B cell (primary cell): ENCODE data around the gene GRIK5. TPM values are rescaled to one million over a fixed set of nuclear protein-coding genes. Genes with fewer than 3 reads are reported as not detected.

ENCODE experiments used
- ATAC-seq: fragments of 200-7000 bp; cut with Tn5 transposase; one replicate; pipeline ENCODE4 v1.10.0; 2021; ENCODE audit warnings: low read depth, mild to moderate bottlenecking, moderate number of reproducible peaks, moderate library complexity
- CTCF ChIA-PET: fragments of 350-600 bp; sonication (Branson Sonifier 250); formaldehyde crosslinking; loops from one replicate; lab custom pipeline; 2021; ENCODE audit warnings: antibody characterized with exemption, inconsistent platforms; lab: Charles Lee
- POLR2A ChIA-PET: fragments of 350-600 bp; sonication (Branson Sonifier 250); formaldehyde crosslinking; loops from one replicate; lab custom pipeline; 2021; ENCODE audit warnings: antibody characterized with exemption; lab: Charles Lee
- DNase-seq: peaks from one replicate; pipeline ENCODE4 v3.0.0; 2013
- H2AFZ ChIP-seq: 2 replicates; pipeline ENCODE4 v1.6.1; 2012; ENCODE audit warnings: mild to moderate bottlenecking, low read depth, low read length; ENCODE audit not compliant: insufficient read depth, poor library complexity, severe bottlenecking
- H3K27ac ChIP-seq, 2 donors: 1 replicate in 1 of 2; 2 replicates in 1 of 2; pipeline ENCODE4 v1.5.1; 2012 to 2013; ENCODE audit warnings: low read length in 2 of 2, mild to moderate bottlenecking in 2 of 2, moderate library complexity in 1 of 2
- H3K27me3 ChIP-seq, 4 experiments: fragments of 200-600 bp in 1 of 4; sonication (generic) in 1 of 4; replicated peaks in 1 of 4; 1 replicate in 2 of 4; 2 replicates in 2 of 4; pipeline versions ENCODE4 v1.6.1 to v1.7.0; 2013 to 2016; ENCODE audit warnings: low read length in 3 of 4, mild to moderate bottlenecking in 2 of 4, mixed read lengths in 1 of 4, moderate library complexity in 1 of 4; ENCODE audit not compliant: insufficient read depth in 4 of 4, control insufficient read depth in 3 of 4; ENCODE audit errors: control extremely low read depth in 1 of 4
- H3K36me3 ChIP-seq, 2 experiments: replicated peaks in 1 of 2; 1 replicate in 1 of 2; 2 replicates in 1 of 2; pipeline versions ENCODE4 v1.6.1 to v1.7.1; 2013; ENCODE audit warnings: low read length in 1 of 2; ENCODE audit not compliant: insufficient read depth in 2 of 2, control insufficient read depth in 1 of 2; ENCODE audit errors: control extremely low read depth in 1 of 2, extremely low read depth in 1 of 2
- H3K4me1 ChIP-seq, 2 donors: fragments of 200-600 bp in 1 of 2; sonication (generic) in 1 of 2; 1 replicate in 1 of 2; 2 replicates in 1 of 2; pipeline versions ENCODE4 v1.5.1 to v1.6.1; 2013 to 2017; ENCODE audit warnings: low read length in 2 of 2; ENCODE audit not compliant: control insufficient read depth in 2 of 2, insufficient read depth in 2 of 2
- H3K4me2 ChIP-seq: replicated peaks from 2 replicates; pipeline ENCODE3; 2012; ENCODE audit warnings: mild to moderate bottlenecking, low read depth, low read length; ENCODE audit not compliant: poor library complexity, severe bottlenecking
- H3K4me3 ChIP-seq, 5 experiments: fragments of 200-600 bp in 1 of 5; sonication (generic) in 1 of 5; 1 replicate in 3 of 5; 2 replicates in 2 of 5; pipeline versions ENCODE4 v1.5.1 to v1.7.0; 2011 to 2016; ENCODE audit warnings: low read length in 4 of 5, mild to moderate bottlenecking in 4 of 5, low read depth in 2 of 5, control low read depth in 1 of 5, moderate library complexity in 1 of 5; ENCODE audit not compliant: insufficient read depth in 1 of 5; ENCODE audit errors: control extremely low read depth in 1 of 5, extremely low read depth in 1 of 5
- H3K79me2 ChIP-seq: fragments of 200-600 bp; sonication (generic); one replicate; pipeline ENCODE4 v1.6.0; 2016; ENCODE audit warnings: low read length; ENCODE audit not compliant: control insufficient read depth, insufficient read depth
- H3K9ac ChIP-seq: fragments of 200-600 bp; sonication (generic); 2 replicates; pipeline ENCODE4 v1.6.1; 2017; ENCODE audit warnings: mild to moderate bottlenecking, low read length, moderate library complexity
- H3K9me3 ChIP-seq, 3 donors: one replicate each; pipeline versions ENCODE4 v1.6.1 to v1.7.1; 2013; ENCODE audit warnings: low read length in 2 of 3; ENCODE audit not compliant: control insufficient read depth in 2 of 3, insufficient read depth in 1 of 3; ENCODE audit errors: control extremely low read depth in 1 of 3
- H4K20me1 ChIP-seq: 2 replicates; pipeline ENCODE4 v1.6.0; 2012; ENCODE audit warnings: mild to moderate bottlenecking, low read length; ENCODE audit not compliant: insufficient read depth, control insufficient read depth, poor library complexity, severe bottlenecking
- H3K27ac Mint-ChIP-seq: one replicate; pipeline ENCODE4 v1.8.0; 2021; ENCODE audit warnings: mixed read lengths
- H3K27me3 Mint-ChIP-seq: one replicate; pipeline ENCODE4 v1.8.0; 2021; ENCODE audit warnings: mixed read lengths
- H3K4me1 Mint-ChIP-seq: one replicate; pipeline ENCODE4 v1.8.0; 2021; ENCODE audit warnings: mixed read lengths
- H3K4me3 Mint-ChIP-seq: one replicate; pipeline ENCODE4 v1.8.0; 2021; ENCODE audit warnings: mixed read lengths
- H3K9me3 Mint-ChIP-seq: one replicate; pipeline ENCODE4 v1.8.0; 2022; ENCODE audit warnings: mixed read lengths; ENCODE audit not compliant: insufficient read depth
- CTCF ChIP-seq: fragments of 200-600 bp; IDR thresholded peaks from one replicate; pipeline ENCODE4 v1.8.0; 2022; ENCODE audit warnings: antibody characterized with exemption, mild to moderate bottlenecking
- EZH2 ChIP-seq: IDR thresholded peaks from 2 replicates; pipeline ENCODE4 v1.6.1; 2012; ENCODE audit warnings: borderline replicate concordance, low read depth, mild to moderate bottlenecking, moderate library complexity, low read length; ENCODE audit not compliant: insufficient read depth, poor library complexity, severe bottlenecking
- WGBS: methylation state at CpG from one replicate; pipeline ENCODE4 v1.1.5; 2013; ENCODE audit warnings: missing lambda C conversion rate; ENCODE audit not compliant: insufficient coverage; 5-methylcytosine and 5-hydroxymethylcytosine counted together
- intact Hi-C: fragments of 100-400 bp; cut with micrococcal nuclease; formaldehyde crosslinking; loops from one replicate; pipeline ENCODE4 v1.10.0; 2022
- polyA plus RNA-seq: library from polyadenylated mRNA; depleted of rRNA; stranded (reverse); fragments of >200 nt; gene quantifications from 2 replicates; pipeline ENCODE4 v1.2.3, GENCODE V29; 2012
- total RNA-seq, 2 donors: library from RNA; stranded (reverse); fragments of 120-200 nt in 1 of 2; gene quantifications; 1 replicate in 1 of 2; 2 replicates in 1 of 2; pipeline versions ENCODE4 v1.2.3 to v1.2.4, GENCODE V29; 2013 to 2022

The GRIK5 gene
- total and polyA plus RNA-seq, 2 donors (not counting 1 experiment from before 2014, with no cell fraction given), result 0.09 to 0.27 TPM

GRCh38 chr19:42097461-42097860 lies 27.5 kb upstream of the GRIK5 start:
- Histone ChIP-seq H3K4me3 (no peak overlapping the region), H3K4me1 (peaks cover 0 to 1% of the 10 kb centered on the region in 2 donors), H3K36me3 (peaks cover 1 to 77% of the 10 kb centered on the region in 2 experiments), H3K79me2 (peaks cover 50% of the 10 kb centered on the region), H3K9me3 (no peaks in the 10 kb centered on the region), H4K20me1 (peaks cover 95% of the 10 kb centered on the region), H2AFZ (no peak overlapping the region), H3K27me3 (no peaks in the 10 kb centered on the region), H3K27ac (no peak overlapping the region), H3K9ac (no peak overlapping the region), H3K4me2 (no peak overlapping the region)
- H3K4me1 Mint-ChIP-seq, result peaks cover 8% of the 10 kb centered on the region
- intact Hi-C loops, result no loop called here
- TF ChIP-seq EZH2, result no peak
- no peak for TF ChIP-seq CTCF
- H3K27me3 Mint-ChIP-seq, result no peaks in the 10 kb centered on the region
- CTCF ChIA-PET, result no interaction called here
- ATAC-seq, result no peak
- H3K27ac Mint-ChIP-seq, result no peak overlapping the region
- WGBS, result 100% methylated on average over 2 of the region's 5 CpGs
- no peak overlapping the region for H3K4me3 Mint-ChIP-seq
- no peak for DNase-seq
- POLR2A ChIA-PET, result no interaction called here
- H3K9me3 Mint-ChIP-seq, result no peaks in the 10 kb centered on the region

- no peak overlapping the region for H3K27ac Mint-ChIP-seq
- no peaks in the 10 kb centered on the region for H3K9me3 Mint-ChIP-seq
- POLR2A ChIA-PET, result interaction anchor here (0.6 to 1.0 kb wide), 4 partner anchors 80 to 272 kb away, joined by 4 to 7 read pairs (median 6); no protein-coding TSS in a partner anchor
- Histone ChIP-seq H3K4me2 (no peak overlapping the region), H2AFZ (no peak overlapping the region), H3K4me3 (no peak overlapping the region), H3K9me3 (no peaks in the 10 kb centered on the region), H3K4me1 (peaks cover 0 to 12% of the 10 kb centered on the region in 2 donors), H3K36me3 (peaks cover 1 to 82% of the 10 kb centered on the region in 2 experiments), H4K20me1 (peaks cover 95% of the 10 kb centered on the region), H3K9ac (no peak overlapping the region), H3K27me3 (no peaks in the 10 kb centered on the region), H3K79me2 (peaks cover 42% of the 10 kb centered on the region), H3K27ac (no peak overlapping the region)
- no peak for ATAC-seq
- intact Hi-C loops, result no loop called here
- H3K4me3 Mint-ChIP-seq, result no peak overlapping the region
- WGBS, result 100% methylated on average over 10 of the region's 15 CpGs
- H3K4me1 Mint-ChIP-seq, result peaks cover 10% of the 10 kb centered on the region
- CTCF ChIA-PET, result interaction anchor here (0.7 to 1.4 kb wide), 2 partner anchors 12 to 103 kb away, joined by 4 to 5 read pairs; no protein-coding TSS in a partner anchor
- TF ChIP-seq CTCF, result no peak
- DNase-seq, result no peak
- no peaks in the 10 kb centered on the region for H3K27me3 Mint-ChIP-seq
Observed at GRCh38 chr19:42096255-42096837, 26.3 kb upstream of the GRIK5 start.
